Endothelial cell of umbilical vein (primary cell): ENCODE data around the gene TPPP2.

Experiments
- JUN ChIP-seq: IDR thresholded peaks from 2 replicates; pipeline ENCODE4 v1.6.1; 2011; ENCODE audit warnings: borderline replicate concordance, low read depth; ENCODE audit not compliant: insufficient read length, insufficient read depth
- MAX ChIP-seq: IDR thresholded peaks from 2 replicates; pipeline ENCODE4 v1.6.1; 2011; ENCODE audit not compliant: insufficient read depth, insufficient read length
- TF ChIP-seq, protein P1 (sequence below), 2 donors: IDR thresholded peaks; 1 replicate in 1 of 2; 2 replicates in 1 of 2; pipeline ENCODE4 v1.5.1; 2011; ENCODE audit warnings: low read length in 2 of 2, mild to moderate bottlenecking in 2 of 2, moderate library complexity in 2 of 2, control low read depth in 1 of 2, inconsistent platforms in 1 of 2, low read depth in 1 of 2; ENCODE audit not compliant: insufficient read depth in 1 of 2; ENCODE audit errors: extremely low read depth in 1 of 2

DNA sequence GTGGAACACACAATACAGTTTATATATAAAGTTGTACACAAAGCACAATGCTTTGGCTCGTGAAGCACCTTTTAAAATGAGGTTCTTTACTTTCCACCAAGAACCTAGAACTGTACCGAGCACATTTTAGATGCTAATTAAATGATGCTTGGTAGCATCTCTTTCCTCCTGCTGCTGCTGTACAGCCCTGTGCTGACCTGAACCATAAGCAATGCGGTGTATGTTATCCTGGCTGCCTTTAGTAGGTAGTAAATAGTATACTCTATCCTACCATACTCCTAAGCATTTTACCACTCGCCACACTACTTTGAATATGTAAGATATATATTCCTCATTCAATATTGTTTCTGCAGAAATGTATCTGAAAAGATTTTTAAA lies 24.7 kb downstream of the TPPP2 start:
- TF ChIP-seq JUN (no peak), MAX (no peak)
- TF ChIP-seq, protein P1, sequence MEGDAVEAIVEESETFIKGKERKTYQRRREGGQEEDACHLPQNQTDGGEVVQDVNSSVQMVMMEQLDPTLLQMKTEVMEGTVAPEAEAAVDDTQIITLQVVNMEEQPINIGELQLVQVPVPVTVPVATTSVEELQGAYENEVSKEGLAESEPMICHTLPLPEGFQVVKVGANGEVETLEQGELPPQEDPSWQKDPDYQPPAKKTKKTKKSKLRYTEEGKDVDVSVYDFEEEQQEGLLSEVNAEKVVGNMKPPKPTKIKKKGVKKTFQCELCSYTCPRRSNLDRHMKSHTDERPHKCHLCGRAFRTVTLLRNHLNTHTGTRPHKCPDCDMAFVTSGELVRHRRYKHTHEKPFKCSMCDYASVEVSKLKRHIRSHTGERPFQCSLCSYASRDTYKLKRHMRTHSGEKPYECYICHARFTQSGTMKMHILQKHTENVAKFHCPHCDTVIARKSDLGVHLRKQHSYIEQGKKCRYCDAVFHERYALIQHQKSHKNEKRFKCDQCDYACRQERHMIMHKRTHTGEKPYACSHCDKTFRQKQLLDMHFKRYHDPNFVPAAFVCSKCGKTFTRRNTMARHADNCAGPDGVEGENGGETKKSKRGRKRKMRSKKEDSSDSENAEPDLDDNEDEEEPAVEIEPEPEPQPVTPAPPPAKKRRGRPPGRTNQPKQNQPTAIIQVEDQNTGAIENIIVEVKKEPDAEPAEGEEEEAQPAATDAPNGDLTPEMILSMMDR (IDR thresholded peaks at IDR 0.05; ENCODE audit: extremely low read depth in 1 of 2, insufficient read depth in 1 of 2, low read depth in 1 of 2, low read length in 2 of 2), result no peak
